ENCODE results near the gene NEDD9. TPM values are rescaled to one million over a fixed set of nuclear protein-coding genes. Genes with fewer than 3 reads are reported as not detected.

The NEDD9 gene
- total and polyA plus RNA-seq, 2 experiments from 2014 or later: 4.4 to 13.0 TPM

DNA sequence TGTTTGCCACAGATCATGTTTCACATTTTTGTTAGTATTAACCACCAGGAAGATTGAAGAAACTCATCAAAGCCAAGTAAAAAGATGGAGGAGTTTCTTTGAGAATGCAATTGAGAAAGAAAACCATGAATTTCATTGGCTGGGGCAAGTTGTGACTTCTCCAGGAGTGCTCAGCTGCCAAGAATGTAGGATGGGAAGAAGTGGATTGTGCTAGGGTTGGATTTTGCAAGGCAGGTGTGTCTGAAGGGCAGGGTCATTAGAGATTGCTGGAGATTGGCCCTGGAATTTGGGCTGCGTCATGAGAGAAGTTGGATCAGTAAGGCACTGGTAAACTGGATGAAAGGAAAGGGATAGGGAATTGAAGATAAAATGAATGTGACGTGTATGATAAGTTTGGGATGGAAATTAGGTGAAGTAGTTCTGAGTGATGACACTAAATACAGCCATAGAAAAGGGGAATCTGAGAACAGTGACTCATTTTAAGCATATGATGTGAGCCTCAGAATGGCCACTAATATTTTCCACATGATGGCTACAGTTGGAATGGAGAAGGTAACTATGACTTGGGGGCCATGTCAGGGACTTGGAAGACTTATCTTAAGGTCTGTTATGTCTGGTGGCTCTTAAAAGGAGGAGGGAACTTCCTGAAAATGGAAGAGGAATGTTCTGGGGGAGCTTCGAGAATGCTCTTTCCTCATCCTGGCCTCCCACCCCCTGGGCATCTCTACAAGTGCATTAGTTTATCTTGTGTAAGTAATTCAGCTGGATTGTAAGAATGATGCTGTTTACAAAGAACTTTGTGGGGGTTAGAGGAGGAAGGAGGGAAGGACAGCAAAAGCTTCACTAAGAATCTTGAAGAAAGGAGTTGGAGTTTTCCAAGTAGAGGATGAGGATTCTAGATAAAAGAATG, 93.2 kb downstream of the NEDD9 start (continued):
- no peak for TF ChIP-seq ETS1 (IDR thresholded peaks at IDR 0.05)
- TF ChIP-seq STAT1 (IDR thresholded peaks at IDR 0.05; ENCODE audit: unreplicated experiment): no peak
- no peak for TF ChIP-seq CREB1 (CRISPR knock-in tag; IDR thresholded peaks at IDR 0.05; ENCODE audit: low read depth)
- no peak for TF ChIP-seq POLR2AphosphoS5 (IDR thresholded peaks at IDR 0.05; ENCODE audit: low read depth)
- no peak for TF ChIP-seq ZNF331 (CRISPR knock-in tag; IDR thresholded peaks at IDR 0.05; ENCODE audit: low read depth)
- TF ChIP-seq, protein P1, sequence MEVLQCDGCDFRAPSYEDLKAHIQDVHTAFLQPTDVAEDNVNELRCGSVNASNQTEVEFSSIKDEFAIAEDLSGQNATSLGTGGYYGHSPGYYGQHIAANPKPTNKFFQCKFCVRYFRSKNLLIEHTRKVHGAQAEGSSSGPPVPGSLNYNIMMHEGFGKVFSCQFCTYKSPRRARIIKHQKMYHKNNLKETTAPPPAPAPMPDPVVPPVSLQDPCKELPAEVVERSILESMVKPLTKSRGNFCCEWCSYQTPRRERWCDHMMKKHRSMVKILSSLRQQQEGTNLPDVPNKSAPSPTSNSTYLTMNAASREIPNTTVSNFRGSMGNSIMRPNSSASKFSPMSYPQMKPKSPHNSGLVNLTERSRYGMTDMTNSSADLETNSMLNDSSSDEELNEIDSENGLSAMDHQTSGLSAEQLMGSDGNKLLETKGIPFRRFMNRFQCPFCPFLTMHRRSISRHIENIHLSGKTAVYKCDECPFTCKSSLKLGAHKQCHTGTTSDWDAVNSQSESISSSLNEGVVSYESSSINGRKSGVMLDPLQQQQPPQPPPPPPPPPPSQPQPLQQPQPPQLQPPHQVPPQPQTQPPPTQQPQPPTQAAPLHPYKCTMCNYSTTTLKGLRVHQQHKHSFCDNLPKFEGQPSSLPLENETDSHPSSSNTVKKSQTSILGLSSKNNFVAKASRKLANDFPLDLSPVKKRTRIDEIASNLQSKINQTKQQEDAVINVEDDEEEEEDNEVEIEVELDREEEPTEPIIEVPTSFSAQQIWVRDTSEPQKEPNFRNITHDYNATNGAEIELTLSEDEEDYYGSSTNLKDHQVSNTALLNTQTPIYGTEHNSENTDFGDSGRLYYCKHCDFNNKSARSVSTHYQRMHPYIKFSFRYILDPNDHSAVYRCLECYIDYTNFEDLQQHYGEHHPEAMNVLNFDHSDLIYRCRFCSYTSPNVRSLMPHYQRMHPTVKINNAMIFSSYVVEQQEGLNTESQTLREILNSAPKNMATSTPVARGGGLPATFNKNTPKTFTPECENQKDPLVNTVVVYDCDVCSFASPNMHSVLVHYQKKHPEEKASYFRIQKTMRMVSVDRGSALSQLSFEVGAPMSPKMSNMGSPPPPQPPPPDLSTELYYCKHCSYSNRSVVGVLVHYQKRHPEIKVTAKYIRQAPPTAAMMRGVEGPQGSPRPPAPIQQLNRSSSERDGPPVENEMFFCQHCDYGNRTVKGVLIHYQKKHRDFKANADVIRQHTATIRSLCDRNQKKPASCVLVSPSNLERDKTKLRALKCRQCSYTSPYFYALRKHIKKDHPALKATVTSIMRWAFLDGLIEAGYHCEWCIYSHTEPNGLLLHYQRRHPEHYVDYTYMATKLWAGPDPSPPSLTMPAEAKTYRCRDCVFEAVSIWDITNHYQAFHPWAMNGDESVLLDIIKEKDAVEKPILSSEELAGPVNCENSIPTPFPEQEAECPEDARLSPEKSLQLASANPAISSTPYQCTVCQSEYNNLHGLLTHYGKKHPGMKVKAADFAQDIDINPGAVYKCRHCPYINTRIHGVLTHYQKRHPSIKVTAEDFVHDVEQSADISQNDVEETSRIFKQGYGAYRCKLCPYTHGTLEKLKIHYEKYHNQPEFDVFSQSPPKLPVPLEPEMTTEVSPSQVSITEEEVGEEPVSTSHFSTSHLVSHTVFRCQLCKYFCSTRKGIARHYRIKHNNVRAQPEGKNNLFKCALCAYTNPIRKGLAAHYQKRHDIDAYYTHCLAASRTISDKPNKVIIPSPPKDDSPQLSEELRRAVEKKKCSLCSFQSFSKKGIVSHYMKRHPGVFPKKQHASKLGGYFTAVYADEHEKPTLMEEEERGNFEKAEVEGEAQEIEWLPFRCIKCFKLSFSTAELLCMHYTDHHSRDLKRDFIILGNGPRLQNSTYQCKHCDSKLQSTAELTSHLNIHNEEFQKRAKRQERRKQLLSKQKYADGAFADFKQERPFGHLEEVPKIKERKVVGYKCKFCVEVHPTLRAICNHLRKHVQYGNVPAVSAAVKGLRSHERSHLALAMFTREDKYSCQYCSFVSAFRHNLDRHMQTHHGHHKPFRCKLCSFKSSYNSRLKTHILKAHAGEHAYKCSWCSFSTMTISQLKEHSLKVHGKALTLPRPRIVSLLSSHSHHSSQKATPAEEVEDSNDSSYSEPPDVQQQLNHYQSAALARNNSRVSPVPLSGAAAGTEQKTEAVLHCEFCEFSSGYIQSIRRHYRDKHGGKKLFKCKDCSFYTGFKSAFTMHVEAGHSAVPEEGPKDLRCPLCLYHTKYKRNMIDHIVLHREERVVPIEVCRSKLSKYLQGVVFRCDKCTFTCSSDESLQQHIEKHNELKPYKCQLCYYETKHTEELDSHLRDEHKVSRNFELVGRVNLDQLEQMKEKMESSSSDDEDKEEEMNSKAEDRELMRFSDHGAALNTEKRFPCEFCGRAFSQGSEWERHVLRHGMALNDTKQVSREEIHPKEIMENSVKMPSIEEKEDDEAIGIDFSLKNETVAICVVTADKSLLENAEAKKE (CRISPR knock-in tag; IDR thresholded peaks at IDR 0.05): no peak

DNA sequence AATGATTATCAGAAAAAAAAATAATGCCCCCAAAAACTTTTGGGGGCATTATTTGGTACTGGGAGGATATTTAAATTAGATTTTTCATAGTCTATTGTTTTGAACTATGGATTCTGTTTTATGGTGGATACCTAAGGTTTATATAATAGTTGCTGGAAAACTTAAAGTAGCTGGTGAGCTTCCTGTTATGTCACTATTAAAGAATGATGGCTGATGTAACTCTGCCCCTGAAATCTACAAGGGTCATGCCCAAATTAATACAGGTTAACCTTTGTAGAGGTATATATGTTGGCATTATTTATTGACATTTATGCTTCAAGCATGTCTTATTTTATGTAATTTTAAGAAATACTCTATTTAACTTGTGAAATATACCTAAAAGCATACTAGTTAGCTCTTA, 95.7 kb downstream of the NEDD9 start:
- H3K9me3 Mint-ChIP-seq: no peaks in the 10 kb centered on the region
- Histone ChIP-seq H3K4me3 (no peak overlapping the region), H3K9me2 (ENCODE audit: insufficient read depth) (no peaks in the 10 kb centered on the region), H3K27me3 (ENCODE audit: insufficient read depth) (no peaks in the 10 kb centered on the region), H3K4me1 (ENCODE audit: insufficient read depth) (peaks cover 12% of the 10 kb centered on the region), H3K36me3 (ENCODE audit: insufficient read depth) (no peaks in the 10 kb centered on the region), H3F3A (replicated peaks; ENCODE audit: low read depth) (no peaks in the 10 kb centered on the region), H2AFZ (no peak overlapping the region), H3K4me2 (no peak overlapping the region), H4K20me1 (replicated peaks; ENCODE audit: insufficient read depth) (no peaks in the 10 kb centered on the region), H3K27ac (ENCODE audit: low read depth) (peak overlapping the region; percentile 27), H3K79me2 (replicated peaks; ENCODE audit: insufficient read depth) (peaks cover 8% of the 10 kb centered on the region)
- no peak overlapping the region for H3K4me3 Mint-ChIP-seq
- H3K4me1 Mint-ChIP-seq: peaks cover 26% of the 10 kb centered on the region; the same call in 2 of the 3 replicates
- DNase-seq (ENCODE audit: low spot score): no peak
- peaks cover 13% of the 10 kb centered on the region; the same call in 2 of the 3 replicates for H3K36me3 Mint-ChIP-seq (ENCODE audit: low read depth)
- H3K27ac Mint-ChIP-seq: no peak overlapping the region
- H3K27me3 Mint-ChIP-seq (ENCODE audit: insufficient read depth, low read depth, poor library complexity): no peaks in the 10 kb centered on the region
- ATAC-seq: no peak
- no peak for TF ChIP-seq ZNF331 (CRISPR knock-in tag; IDR thresholded peaks at IDR 0.05; ENCODE audit: low read depth)
- TF ChIP-seq CREB1 (CRISPR knock-in tag; IDR thresholded peaks at IDR 0.05; ENCODE audit: low read depth): no peak
- TF ChIP-seq, protein P2, sequence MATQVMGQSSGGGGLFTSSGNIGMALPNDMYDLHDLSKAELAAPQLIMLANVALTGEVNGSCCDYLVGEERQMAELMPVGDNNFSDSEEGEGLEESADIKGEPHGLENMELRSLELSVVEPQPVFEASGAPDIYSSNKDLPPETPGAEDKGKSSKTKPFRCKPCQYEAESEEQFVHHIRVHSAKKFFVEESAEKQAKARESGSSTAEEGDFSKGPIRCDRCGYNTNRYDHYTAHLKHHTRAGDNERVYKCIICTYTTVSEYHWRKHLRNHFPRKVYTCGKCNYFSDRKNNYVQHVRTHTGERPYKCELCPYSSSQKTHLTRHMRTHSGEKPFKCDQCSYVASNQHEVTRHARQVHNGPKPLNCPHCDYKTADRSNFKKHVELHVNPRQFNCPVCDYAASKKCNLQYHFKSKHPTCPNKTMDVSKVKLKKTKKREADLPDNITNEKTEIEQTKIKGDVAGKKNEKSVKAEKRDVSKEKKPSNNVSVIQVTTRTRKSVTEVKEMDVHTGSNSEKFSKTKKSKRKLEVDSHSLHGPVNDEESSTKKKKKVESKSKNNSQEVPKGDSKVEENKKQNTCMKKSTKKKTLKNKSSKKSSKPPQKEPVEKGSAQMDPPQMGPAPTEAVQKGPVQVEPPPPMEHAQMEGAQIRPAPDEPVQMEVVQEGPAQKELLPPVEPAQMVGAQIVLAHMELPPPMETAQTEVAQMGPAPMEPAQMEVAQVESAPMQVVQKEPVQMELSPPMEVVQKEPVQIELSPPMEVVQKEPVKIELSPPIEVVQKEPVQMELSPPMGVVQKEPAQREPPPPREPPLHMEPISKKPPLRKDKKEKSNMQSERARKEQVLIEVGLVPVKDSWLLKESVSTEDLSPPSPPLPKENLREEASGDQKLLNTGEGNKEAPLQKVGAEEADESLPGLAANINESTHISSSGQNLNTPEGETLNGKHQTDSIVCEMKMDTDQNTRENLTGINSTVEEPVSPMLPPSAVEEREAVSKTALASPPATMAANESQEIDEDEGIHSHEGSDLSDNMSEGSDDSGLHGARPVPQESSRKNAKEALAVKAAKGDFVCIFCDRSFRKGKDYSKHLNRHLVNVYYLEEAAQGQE (IDR thresholded peaks at IDR 0.05; ENCODE audit: unreplicated experiment): no peak
- TF ChIP-seq, protein P3, sequence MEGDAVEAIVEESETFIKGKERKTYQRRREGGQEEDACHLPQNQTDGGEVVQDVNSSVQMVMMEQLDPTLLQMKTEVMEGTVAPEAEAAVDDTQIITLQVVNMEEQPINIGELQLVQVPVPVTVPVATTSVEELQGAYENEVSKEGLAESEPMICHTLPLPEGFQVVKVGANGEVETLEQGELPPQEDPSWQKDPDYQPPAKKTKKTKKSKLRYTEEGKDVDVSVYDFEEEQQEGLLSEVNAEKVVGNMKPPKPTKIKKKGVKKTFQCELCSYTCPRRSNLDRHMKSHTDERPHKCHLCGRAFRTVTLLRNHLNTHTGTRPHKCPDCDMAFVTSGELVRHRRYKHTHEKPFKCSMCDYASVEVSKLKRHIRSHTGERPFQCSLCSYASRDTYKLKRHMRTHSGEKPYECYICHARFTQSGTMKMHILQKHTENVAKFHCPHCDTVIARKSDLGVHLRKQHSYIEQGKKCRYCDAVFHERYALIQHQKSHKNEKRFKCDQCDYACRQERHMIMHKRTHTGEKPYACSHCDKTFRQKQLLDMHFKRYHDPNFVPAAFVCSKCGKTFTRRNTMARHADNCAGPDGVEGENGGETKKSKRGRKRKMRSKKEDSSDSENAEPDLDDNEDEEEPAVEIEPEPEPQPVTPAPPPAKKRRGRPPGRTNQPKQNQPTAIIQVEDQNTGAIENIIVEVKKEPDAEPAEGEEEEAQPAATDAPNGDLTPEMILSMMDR (conservative IDR thresholded peaks at IDR 0.05; ENCODE audit: low read depth in 2 of 2): no peak
- no peak for TF ChIP-seq POLR2AphosphoS5 (IDR thresholded peaks at IDR 0.05; ENCODE audit: low read depth)
- no peak for TF ChIP-seq NANOG (IDR thresholded peaks at IDR 0.05; ENCODE audit: borderline replicate concordance)

All from GM23338 (cell line).